Measurements from ENCODE around the gene BMPR1B.

BMPR1B gene

DNA sequence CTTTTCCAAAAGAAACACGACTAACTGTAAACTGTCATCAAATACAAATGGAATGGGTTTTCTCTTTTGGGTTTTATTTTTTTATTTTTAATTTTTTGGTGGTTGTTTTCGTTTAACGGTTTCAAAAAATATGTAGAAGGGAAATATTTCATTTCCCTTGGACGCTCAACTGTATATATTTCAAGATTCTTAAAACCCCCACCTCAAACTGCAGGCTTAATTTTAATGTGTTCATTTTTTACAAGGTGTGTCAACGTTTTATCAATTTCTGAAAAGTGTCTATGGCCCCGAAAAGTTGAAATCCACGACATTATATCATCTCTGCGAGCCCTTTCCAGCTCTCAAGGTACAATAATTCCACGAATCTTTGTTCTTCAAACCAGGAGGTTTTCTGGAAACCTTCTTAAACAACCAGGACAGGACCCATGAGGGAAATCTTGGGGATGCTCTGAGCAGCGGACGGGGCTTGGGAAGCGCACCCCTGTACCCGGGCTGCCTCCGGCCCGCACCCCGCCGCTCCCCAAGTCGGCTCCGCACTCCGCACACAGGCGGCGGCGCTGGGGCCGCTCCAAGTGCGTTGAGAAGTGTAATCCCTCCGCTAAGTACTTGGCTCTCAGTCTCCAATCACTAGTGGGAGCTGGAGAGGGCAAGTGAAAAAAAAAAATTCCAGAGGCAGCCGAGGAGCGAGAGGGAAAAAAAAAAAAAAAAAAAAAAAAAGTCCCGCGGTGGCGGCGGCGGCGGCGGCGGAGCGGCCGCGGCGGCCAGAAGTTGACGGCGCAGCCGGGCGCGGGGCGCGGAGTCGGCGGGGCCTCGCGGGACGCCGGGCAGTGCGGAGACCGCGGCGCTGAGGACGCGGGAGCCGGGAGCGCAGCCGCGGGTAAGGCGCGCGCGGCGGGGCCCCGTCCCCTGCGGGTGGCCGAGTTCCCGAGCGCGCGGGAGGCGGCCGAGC is at the start of gene BMPR1B:
BMPR1B (plus strand) TSS at position 764 of the 949 bp plus-strand sequence. CDS start 346,470 bp downstream, outside the sequence.
- DNase-seq, result no peak

DNA sequence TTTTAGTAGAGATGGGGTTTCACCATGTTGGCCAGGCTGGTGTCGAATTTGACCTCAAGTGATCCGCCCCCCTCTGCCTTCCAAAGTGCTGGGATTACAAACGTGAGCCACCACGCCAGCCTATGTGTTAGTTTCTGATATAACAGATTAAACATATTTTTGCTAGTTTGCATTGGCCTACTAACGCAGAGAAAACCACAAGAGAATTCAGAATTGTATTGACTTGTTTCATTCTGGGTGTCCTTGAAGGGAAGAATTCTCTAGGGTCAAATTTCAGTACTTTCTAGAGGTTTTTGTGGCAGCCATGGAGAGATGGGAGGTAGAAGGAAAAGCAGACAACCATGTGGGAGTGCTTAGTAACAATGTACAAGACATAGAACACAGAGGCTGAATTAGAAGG is 46.1 kb upstream of the BMPR1B start:
- DNase-seq, result no peak

DNA sequence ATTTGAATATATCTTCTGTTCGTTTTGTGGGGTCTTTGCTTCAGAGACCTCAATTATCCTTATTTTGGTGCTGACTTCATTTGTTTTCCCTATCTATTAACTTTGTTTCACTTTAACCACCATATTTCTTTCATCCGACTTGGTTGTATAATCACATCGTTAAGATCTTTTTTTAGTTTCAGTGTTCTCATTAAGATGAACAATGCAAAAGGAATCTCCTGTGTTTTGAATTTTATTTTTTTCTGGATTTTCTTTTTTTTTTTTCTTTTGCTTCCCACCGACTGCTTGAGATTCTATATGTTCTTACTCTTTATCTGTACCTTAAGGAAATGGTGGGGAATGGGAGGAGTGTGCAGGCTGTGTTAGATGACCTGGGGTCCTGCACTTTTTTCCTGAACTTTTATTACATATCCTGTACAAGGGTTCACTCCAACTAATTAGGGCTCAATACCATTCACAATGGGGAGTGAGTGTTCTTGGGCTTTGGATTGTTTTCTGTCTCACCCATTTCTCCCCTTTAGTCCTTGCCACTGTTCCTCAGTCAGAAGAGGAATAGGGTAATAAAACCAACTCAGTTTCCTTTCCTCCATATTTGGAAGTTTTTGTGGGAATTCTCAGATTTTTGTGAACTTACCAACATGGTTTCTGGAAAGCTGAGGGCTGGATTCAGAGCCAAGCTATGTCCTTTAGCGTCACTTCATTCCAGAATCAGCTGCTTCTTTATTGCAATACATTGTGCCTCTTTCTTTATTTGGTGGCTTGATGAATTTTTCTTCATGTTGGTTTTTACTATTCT is 43.2 kb upstream of the BMPR1B start:
- DNase-seq, result no peak

DNA sequence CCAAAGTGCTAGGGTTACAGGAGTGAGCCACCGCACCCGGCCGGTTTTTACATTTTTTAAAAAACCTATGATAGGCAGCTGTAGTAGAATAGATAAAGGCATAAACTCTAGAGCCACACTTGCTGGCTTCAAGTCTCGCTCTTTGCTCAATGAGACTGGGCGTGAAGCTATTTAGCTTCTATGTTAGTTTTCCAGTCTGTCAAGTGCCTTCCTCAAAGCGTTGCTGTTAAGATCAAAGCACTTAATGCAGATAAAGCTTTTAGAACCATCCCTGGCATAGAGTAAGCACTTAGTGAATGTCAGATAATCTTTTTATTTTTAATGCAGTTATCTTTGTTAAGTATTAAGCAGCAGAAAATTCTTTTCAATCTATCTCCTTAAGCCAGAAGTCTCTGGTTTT is 42.0 kb upstream of the BMPR1B start:
- no peak for DNase-seq

DNA sequence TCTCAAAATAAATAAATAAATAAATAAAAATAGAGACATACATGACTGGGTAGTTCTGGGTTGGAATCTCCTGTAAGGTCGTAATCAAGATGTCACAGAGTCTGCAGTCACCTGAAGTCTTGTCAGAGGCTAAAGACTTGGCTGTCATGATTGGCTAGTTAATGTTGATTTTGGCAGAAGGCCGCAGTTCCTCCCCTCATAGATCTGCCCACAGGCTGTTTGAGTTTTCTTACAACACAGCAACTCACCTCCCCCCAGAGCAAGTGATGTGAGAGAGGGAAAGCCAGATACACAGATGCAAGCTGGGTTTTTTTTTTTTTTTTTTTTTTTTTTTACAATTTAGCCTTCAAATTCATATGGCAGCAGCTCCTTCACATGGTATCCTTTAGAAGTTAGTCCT is 36.4 kb upstream of the BMPR1B start:
- DNase-seq, result no peak

DNA sequence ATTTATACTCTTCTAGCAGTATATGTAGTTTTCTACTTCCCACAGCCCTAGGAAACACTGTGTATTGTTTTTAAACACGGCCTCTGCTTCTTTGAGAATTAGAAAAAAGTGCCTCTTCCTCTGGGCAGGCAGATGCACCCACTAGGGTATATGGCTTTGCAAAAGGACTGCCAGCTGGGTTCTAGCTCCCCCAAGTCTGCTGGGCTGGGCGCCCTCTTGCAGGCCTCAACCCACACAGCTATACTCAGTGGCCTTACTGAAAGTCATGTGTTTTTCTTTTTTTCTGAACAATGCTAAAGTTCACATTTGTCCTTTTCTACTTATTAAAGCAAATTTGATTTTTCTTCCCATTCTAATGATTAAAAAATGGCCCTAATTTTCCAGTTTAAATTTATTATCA is 35.5 kb upstream of the BMPR1B start:
- no peak for DNase-seq

DNA sequence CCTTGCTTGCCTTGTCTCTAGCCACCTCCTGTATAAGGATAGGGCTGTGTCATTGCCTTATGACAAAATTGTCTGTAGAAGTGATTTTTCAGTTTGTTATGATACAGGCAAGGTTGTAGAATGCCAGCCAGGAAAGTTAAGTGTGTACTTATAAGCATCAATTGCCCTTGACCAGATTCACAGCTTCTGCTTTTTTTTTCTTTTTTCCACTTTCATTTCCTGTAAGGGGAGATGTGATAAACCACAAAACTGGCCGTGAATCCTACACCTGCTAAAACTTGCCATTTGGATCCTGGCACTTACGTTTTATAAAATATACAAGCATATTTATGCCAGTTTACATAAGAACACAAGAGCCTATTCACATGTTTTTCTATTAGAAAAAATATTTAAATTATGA is 35.0 kb upstream of the BMPR1B start:
- DNase-seq, result no peak

DNA sequence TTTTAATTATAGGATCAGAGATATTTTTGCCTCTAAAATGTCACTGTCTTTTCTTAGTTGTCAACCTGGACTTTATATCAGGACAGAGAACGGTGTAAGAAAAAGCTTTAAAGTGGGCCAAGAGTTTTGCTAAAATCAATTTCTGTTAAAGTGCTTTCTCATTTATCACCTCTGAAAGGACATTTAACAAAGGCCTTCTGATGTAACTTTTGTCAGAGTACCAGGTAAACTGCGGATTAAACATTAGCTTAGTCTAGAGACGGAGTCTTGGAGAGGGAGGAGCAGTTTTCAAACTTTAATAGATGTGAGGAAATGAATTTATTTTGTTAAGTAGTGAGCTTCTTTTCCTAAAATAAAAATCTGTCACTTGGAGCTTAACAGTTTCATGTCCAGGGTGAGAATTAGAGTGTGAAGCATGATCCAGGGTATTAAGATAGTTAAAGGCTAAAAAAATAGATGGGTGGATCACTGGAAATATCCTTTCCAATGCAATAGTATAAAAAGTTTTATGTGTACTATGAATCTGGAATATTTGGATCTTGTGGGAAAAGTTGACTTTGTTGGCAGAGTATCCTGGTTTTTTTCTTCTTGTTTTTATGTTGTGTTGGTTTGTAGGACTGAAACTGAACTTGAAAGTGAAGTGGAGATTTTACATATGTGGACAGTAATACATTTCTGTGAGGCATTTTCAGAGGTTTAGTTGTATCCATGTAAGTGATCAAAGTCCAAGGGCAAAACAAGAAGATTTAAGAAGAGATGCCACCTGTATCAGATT is 33.6 kb upstream of the BMPR1B start:
- no peak for DNase-seq

DNA sequence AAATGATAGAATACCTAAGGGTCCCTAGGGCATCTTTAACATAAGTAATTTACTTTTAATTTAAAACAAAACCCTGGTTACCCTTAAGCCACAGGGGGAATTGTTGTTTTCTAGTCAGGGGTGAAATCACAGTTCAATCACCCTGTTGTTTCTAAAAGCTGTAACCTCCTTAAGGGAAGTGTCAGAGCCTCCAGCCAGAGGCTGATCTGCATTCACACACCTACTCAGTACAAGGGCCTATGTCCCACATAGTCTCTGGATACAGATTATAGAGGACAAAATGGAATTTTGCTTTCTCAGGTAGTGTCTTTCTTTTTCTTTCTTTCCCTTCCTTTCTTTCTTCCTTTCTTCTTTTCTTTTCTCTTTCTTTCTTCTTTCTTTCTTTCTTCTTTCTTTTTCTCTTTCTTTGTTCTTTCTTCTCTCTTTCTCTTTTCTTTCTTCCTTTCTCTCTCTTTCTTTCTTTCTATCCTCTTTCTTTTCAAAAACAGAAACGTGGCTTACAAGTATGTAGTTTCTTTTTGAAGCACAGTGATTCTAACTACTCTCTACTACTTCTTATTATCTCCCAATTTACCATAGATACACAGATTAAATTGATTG is 31.1 kb upstream of the BMPR1B start:
- DNase-seq, result no peak

DNA sequence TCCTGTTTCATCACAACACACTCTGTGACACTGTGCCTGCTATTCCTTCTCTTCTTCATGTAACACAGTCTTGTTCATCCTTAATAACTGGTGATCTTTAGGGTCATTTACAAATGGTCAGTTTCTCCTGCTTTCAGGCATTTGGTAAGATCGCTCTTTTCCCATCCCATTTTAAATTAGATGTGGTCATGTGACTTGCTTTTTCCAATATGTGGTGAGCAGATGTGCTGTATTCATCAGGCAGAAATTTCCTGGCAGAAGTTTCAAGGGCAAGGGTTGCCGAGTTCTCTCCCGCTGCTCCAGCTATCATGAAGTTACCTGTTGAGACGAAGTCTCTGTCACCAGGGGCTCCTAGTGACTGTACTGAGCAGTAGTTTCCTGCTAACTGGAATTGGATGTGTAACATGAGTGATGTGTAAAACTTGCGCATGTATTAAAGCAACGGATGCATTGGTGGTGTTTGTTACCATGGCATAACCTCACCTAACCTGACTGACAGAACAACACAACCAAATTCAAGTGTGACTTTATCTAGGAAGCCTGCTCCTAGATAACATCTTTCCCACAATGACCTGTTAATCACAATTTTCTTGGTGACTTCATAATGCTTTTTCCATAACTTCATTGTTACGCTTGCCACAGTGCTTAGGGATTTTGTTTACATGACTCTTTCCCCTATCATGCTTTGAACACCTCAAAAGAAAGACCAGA is 29.5 kb upstream of the BMPR1B start:
- no peak for DNase-seq

DNA sequence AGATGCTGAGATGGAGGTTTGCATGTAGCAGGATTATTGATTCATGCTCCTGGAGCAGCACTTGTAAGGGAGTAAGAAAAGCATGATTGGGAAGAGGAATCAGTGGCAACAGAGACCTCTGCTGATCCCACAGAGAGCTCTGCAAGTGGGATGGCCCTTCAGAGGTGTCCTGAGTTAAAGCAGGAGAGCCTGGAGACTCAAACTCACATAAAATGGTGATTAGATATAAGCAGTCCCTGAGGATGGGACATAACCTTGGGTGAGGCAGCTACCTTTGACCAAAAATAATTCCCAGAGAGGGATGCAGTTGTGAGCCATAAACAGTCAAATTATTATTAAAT is 25.4 kb upstream of the BMPR1B start:
- DNase-seq, result no peak

DNA sequence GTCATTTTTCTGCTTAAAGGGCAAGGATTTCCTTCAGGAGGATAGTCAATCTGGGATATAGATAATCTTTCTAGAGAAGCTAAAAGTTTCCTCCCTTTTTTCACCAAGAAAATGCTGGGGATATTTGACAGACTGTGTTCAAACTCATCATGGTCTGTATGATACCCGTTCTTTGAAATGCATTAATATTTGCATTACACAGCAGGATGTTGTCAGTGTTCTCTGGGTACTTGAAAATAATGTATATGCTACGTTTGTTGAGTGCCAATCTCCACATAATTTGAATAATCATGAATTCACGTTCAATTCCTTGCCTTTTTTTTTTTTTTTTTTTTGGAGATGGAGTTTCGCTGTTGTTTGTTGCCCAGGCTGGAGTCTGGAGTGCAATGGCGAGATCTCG is 18.0 kb upstream of the BMPR1B start:
- no peak for DNase-seq

DNA sequence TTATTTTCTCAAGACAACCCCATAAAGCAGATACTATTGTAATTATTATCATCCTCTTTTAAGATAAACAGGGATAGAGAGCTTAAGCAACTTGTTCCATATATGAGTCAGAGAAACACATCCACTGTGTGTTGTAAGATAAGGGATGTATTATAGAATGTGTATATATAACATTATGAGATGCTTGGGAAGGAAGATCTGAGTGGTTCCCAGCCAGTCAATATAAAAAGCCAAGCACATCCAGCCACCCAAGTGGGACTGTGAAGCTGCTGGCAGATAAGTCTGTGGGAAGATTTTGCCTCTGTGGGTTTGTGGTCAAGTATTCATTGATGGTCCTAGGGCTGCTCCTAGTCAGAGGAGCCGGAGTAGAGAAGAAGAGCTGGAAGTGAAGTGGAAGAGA is 16.5 kb upstream of the BMPR1B start:
- no peak for DNase-seq

DNA sequence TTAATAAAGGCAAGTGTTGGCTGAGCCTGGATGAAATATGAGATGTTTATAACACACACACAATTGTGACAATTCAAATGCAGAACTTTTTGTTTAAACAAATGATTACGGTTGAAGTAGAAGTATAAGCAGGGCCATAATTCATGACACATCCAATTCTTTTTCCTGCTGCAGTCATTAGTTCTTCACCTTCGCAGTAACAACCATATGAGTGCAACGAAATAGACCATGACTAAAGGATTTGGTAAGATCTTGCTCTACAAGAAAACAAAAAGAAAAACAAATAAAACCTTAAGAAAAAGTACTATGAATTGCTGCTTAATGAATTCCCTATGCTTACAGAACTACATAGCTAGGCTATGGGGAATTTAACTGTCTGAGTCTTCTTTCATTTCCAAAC is 13.9 kb upstream of the BMPR1B start:
- no peak for DNase-seq

DNA sequence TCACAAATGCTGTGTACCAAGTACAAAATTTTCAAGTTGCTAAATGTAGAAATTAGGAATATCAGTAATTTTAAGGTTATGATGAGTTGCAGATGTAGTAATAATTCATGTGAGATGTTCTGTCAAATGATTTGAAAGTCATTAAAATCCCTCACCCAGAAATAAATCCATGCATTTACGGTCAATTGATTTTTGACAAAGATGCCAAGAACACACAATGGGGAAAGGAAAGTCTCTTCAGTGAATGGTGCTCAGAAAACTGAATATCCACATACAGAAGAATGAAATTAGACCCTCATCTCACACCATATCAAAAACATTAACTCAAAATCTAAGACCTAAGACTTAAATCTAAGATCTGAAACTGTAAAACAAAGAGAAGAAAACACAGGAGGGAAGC is 12.9 kb upstream of the BMPR1B start:
- no peak for DNase-seq

DNA sequence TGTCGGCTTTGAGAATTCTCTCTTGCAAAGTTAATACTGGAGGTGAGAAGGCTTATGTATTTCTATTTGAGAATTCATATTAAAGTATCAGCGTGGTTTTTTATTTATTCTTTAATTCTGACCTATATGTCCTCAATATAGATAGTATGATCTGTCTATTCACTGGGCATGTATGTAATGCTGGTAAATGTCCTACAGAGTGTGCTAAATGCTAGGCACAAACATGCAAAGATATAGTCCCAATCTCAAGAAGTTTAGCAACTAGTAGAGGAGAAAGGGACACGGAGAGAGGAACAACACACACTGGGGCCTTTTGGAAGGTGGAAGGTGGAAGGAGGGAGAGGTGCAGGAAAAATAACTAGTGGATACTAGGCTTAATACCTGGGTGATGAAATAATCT is 11.0 kb upstream of the BMPR1B start:
- DNase-seq, result no peak

DNA sequence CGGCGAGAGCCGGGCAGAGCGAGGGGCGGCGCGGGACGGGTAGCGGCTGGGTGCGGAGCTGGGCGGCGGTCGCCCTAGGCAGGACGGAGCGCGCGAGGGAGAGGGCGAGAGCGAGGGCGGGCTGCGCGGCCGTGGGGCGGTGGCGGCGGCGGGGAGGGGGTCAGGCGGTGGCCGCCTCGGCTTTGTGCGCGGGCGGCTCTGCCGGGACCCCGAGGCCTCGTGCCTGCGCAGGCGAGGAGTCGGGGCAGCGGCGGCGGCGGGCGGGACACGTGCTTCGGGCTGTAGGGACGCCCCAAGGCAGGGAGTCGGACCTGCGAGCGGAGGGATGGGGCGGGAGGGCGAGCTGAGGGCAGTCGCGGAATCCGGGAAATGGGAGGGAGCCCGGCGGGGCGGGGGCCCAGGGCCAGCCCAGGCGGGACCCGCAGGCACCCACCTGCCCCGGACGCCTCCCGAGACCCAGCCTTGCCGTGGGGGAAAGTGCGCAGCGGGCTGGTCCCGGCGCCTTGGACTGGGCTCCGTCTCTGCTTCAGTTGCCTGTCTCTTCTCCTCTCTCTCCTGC is 465 bp downstream of the BMPR1B start:
- DNase-seq, result no peak

DNA sequence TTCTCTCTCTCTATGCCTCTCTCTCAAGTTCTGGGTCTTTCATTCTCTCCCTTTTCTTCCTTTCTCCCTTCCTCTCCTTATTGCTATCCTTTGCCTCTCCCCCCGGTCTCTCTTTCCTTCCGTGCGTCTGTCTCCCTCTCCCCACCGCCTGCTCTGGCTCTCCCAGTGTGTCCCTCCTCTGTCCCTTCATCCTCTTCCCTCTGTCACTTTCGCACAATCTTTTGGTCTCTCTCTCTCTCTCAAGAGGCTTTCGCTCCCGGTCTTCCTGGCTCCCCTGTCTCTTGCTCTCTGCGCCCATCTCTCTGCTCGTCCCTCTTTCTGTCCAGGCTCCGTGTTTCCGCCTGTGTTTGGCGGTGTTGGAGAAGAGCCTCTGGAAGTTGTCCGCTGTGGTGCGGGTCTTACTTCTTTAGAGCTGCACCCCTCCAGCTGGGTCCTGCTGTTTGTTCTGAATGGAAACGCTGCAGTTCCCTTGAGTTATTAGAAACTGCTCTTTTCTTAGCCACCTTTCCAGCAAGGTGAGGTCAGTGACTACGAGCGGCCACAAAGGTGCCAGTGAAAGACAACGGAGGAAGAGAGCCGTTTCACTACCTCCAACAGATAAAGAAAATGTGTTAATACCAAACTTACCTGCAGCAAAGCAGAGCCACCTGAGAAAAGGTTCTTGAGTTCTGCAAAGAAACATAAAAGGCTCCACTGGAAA is 1.1 kb downstream of the BMPR1B start:
- DNase-seq, result no peak

DNA sequence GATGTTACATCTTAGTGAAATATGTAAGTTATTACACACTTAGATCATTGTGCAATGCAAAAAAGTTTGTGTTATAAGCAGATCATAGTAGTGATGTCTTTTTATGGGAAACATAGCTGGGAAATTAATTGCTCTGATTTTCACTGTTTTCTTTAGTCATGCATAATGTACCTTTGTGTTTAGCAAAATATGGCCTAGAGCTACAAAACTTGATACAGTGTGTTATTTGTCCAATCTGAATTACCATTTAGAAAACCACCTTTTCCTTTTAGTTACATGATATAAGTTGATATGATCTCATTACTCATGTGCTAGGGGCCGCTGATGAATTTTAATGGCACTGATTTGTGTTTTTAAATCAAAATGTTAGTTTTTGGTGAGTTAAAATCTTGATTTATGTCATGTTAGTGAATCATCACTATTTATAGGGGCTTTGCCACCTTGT is 2.0 kb downstream of the BMPR1B start:
- no peak for DNase-seq

DNA sequence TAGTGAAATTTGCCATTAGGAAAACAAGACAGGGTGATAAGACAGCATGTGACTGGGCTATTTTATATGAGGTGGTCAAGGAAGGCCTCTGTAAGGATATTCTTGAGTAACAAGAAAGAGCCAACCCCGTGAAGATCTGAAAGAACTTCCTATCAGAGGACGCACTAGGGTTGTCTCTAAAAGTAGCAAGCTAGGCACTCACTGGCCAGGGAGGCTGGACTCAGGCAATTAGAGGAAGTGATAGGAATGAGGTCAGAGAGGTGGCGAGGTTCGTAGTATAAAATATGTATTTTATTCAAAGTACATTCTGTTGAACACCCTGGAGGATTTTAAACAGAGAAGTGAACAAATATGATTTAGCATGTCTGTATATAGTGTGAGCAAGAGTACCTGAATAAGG is 4.6 kb downstream of the BMPR1B start:
- DNase-seq, result no peak

DNA sequence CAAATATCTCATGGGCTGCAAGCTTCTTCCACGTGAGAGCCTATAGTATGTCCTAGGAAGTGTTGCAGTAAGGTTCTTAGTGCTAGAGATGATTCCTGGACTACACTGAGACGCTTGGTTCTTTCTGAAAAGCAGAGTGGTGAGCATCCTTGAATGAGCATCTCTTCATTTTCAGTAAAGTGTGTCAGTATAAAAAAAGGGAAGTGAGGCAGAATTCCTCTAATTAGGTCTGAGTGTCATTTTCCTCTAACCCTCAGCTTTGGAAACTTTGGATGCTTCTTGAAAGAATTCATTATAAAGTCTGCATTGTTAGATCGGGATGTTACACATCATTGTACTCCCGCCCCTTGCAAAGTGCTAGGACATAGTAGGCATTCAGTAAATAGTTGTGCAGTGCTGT is 5.2 kb downstream of the BMPR1B start:
- no peak for DNase-seq

Data from stimulated activated CD4-positive, alpha-beta T cell treated with anti-CD3 and anti-CD28 coated beads, Interleukin-12 subunit alpha, Interleukin-12 subunit beta, amount 100 ng/mL, for 4 hours (primary cell).